Astrocyte (in vitro differentiated cells and primary cell): ENCODE data around the gene PHKA1. TPM values are rescaled to one million over a fixed set of nuclear protein-coding genes. Genes with fewer than 3 reads are reported as not detected.
A peak's percentile ranks its signal among the peaks of the same experiment; 100 is the strongest.
"Not testable (repeated sequence)": the region's sequence is repeated elsewhere in the genome, so short reads cannot be mapped to it uniquely, and the experiment has no call there.

Source experiments
- DNase-seq: peaks from one replicate; pipeline ENCODE4 v3.0.0-alpha.2; 2010; ENCODE audit warnings: low read depth
- FAIRE-seq: peaks from 2 replicates; lab custom pipeline; 2011; peaks lifted over from hg19 to GRCh38; lab: Jason Lieb, UNC
- H2AFZ ChIP-seq: 2 replicates; pipeline ENCODE4 v1.6.0; 2012; ENCODE audit warnings: low read depth, low read length, inconsistent platforms
- H3K27ac ChIP-seq: 2 replicates; pipeline ENCODE4 v1.5.1; 2011; ENCODE audit warnings: low read depth, low read length, inconsistent platforms
- H3K27me3 ChIP-seq: 2 replicates; pipeline ENCODE4 v1.6.0; 2011; ENCODE audit warnings: low read length, inconsistent platforms; ENCODE audit not compliant: insufficient read depth
- H3K36me3 ChIP-seq: 2 replicates; pipeline ENCODE4 v1.5.1; 2011; ENCODE audit warnings: low read length, inconsistent platforms; ENCODE audit not compliant: insufficient read depth
- H3K4me1 ChIP-seq: 2 replicates; pipeline ENCODE4 v1.5.1; 2011; ENCODE audit warnings: low read length, inconsistent platforms; ENCODE audit not compliant: insufficient read depth
- H3K4me2 ChIP-seq: 2 replicates; pipeline ENCODE4 v1.6.0; 2012; ENCODE audit warnings: low read length, inconsistent platforms
- H3K4me3 ChIP-seq: 2 replicates; pipeline ENCODE4 v1.5.1; 2011; ENCODE audit warnings: low read depth, mild to moderate bottlenecking, low read length, inconsistent platforms; ENCODE audit not compliant: insufficient read depth
- H3K79me2 ChIP-seq: 2 replicates; pipeline ENCODE4 v1.6.0; 2012; ENCODE audit warnings: mild to moderate bottlenecking, low read length, inconsistent platforms; ENCODE audit not compliant: insufficient read depth
- H3K9ac ChIP-seq: 2 replicates; pipeline ENCODE4 v1.6.0; 2012; ENCODE audit warnings: mild to moderate bottlenecking, low read length, inconsistent platforms
- H3K9me3 ChIP-seq: 2 replicates; pipeline ENCODE4 v1.5.1; 2012; ENCODE audit warnings: low read depth, mild to moderate bottlenecking, low read length, inconsistent platforms; ENCODE audit not compliant: insufficient read depth
- H4K20me1 ChIP-seq: 2 replicates; pipeline ENCODE4 v1.6.0; 2012; ENCODE audit warnings: low read length, inconsistent platforms; ENCODE audit not compliant: insufficient read depth
- H3K27ac Mint-ChIP-seq: one replicate; pipeline ENCODE4 v1.8.0; 2021; ENCODE audit warnings: mild to moderate bottlenecking, mixed read lengths; ENCODE audit not compliant: unreplicated experiment
- H3K27me3 Mint-ChIP-seq: one replicate; pipeline ENCODE4 v1.8.0; 2021; ENCODE audit warnings: low read depth, mixed read lengths; ENCODE audit not compliant: unreplicated experiment
- H3K36me3 Mint-ChIP-seq: one replicate; pipeline ENCODE4 v1.8.0; 2021; ENCODE audit warnings: low read depth, mixed read lengths; ENCODE audit not compliant: unreplicated experiment
- H3K4me1 Mint-ChIP-seq: one replicate; pipeline ENCODE4 v1.8.0; 2021; ENCODE audit warnings: low read depth, mixed read lengths; ENCODE audit not compliant: unreplicated experiment
- H3K4me3 Mint-ChIP-seq: one replicate; pipeline ENCODE4 v1.8.0; 2021; ENCODE audit warnings: mild to moderate bottlenecking, moderate library complexity, mixed read lengths; ENCODE audit not compliant: unreplicated experiment
- H3K9me3 Mint-ChIP-seq: one replicate; pipeline ENCODE4 v1.8.0; 2021; ENCODE audit warnings: mild to moderate bottlenecking, mixed read lengths; ENCODE audit not compliant: unreplicated experiment
- EZH2 ChIP-seq: IDR thresholded peaks from 2 replicates; pipeline ENCODE4 v1.6.1; 2012; ENCODE audit warnings: mild to moderate bottlenecking, low read length, inconsistent platforms; ENCODE audit not compliant: insufficient read depth
- total RNA-seq: library from RNA; stranded (reverse); gene quantifications from 2 replicates; pipeline ENCODE4 v1.2.1, GENCODE V29; 2021
- TF ChIP-seq, protein P1 (sequence below): IDR thresholded peaks from 2 replicates; pipeline ENCODE4 v1.5.1; 2011; ENCODE audit warnings: low read depth, mild to moderate bottlenecking, inconsistent platforms, low read length, moderate library complexity; ENCODE audit not compliant: insufficient read depth

PHKA1 gene
- total RNA-seq, 1 donor from 2014 or later, result 7.5 TPM

DNA sequence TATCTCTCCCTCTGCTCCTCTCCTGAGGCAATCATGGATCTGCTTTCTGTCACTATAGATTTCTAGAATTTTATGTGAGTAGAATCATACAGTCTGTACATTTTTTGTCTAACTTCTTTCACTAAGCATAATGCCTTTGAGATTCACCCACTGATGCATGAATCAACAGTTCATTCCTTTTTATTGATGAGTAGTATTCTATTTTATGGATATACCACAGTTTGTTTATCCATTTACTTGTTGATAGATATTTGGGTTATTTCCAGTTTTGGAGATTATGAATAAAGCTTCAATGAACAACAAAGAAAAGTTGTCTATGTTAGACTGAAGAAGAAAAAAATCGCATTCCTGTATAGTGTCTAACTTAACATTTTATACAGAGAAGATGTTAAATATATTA is 30.5 kb downstream of the PHKA1 start:
- FAIRE-seq, result peak; percentile 92
- H3K9me3 Mint-ChIP-seq, result no peaks in the 10 kb centered on the region

DNA sequence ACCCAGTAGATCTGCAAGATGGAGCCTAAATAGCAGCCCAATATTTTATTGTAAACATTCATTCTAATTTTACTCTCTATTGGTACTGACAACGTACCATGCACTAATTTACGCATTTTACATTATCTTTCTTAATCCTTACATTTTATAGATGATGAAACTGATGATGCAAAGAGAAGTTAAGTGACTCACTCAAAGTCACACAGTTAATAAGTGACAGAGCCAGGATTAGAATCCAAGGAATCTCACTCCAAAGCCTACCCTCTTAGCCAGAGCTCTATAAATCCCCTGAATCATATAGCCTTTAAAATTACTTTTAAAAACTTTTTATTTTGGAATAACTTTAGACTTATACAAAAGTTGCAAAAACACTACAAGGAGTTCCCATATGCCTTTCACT is 37.6 kb downstream of the PHKA1 start:
- no peaks in the 10 kb centered on the region for H3K4me1 Mint-ChIP-seq
- H3K9me3 ChIP-seq, result no peaks in the 10 kb centered on the region
- no peak overlapping the region for H3K4me3 Mint-ChIP-seq
- TF ChIP-seq, protein P1, sequence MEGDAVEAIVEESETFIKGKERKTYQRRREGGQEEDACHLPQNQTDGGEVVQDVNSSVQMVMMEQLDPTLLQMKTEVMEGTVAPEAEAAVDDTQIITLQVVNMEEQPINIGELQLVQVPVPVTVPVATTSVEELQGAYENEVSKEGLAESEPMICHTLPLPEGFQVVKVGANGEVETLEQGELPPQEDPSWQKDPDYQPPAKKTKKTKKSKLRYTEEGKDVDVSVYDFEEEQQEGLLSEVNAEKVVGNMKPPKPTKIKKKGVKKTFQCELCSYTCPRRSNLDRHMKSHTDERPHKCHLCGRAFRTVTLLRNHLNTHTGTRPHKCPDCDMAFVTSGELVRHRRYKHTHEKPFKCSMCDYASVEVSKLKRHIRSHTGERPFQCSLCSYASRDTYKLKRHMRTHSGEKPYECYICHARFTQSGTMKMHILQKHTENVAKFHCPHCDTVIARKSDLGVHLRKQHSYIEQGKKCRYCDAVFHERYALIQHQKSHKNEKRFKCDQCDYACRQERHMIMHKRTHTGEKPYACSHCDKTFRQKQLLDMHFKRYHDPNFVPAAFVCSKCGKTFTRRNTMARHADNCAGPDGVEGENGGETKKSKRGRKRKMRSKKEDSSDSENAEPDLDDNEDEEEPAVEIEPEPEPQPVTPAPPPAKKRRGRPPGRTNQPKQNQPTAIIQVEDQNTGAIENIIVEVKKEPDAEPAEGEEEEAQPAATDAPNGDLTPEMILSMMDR, result no peak
- TF ChIP-seq EZH2, result no peak
- no peak overlapping the region for H2AFZ ChIP-seq
- H3K9ac ChIP-seq, result no peak overlapping the region
- no peak overlapping the region for H3K4me2 ChIP-seq
- DNase-seq (no peak), FAIRE-seq (peak; percentile 62)
- no peaks in the 10 kb centered on the region for H3K79me2 ChIP-seq
- no peaks in the 10 kb centered on the region for H4K20me1 ChIP-seq
- no peak overlapping the region for H3K27ac ChIP-seq
- no peak overlapping the region for H3K27ac Mint-ChIP-seq
- no peaks in the 10 kb centered on the region for H3K36me3 Mint-ChIP-seq
- H3K4me3 ChIP-seq, result no peak overlapping the region
- H3K9me3 Mint-ChIP-seq, result no peaks in the 10 kb centered on the region
- no peaks in the 10 kb centered on the region for H3K4me1 ChIP-seq
- H3K27me3 ChIP-seq, result no peaks in the 10 kb centered on the region
- no peaks in the 10 kb centered on the region for H3K27me3 Mint-ChIP-seq
- no peaks in the 10 kb centered on the region for H3K36me3 ChIP-seq

More for the DNA sequence above, 30.5 kb downstream of the PHKA1 start:
- Mint-ChIP-seq H3K36me3 (no peaks in the 10 kb centered on the region), H3K4me1 (no peaks in the 10 kb centered on the region), H3K27me3 (no peaks in the 10 kb centered on the region), H3K27ac (no peak overlapping the region), H3K4me3 (no peak overlapping the region)
- Histone ChIP-seq H4K20me1 (no peaks in the 10 kb centered on the region), H3K4me3 (no peak overlapping the region), H3K27me3 (no peaks in the 10 kb centered on the region), H3K36me3 (no peaks in the 10 kb centered on the region), H3K4me1 (no peaks in the 10 kb centered on the region), H3K4me2 (no peak overlapping the region), H3K27ac (no peak overlapping the region), H2AFZ (no peak overlapping the region), H3K9ac (no peak overlapping the region), H3K9me3 (no peaks in the 10 kb centered on the region), H3K79me2 (no peaks in the 10 kb centered on the region)
- no peak for DNase-seq
- TF ChIP-seq EZH2, result no peak
- TF ChIP-seq, protein P1, result no peak

DNA sequence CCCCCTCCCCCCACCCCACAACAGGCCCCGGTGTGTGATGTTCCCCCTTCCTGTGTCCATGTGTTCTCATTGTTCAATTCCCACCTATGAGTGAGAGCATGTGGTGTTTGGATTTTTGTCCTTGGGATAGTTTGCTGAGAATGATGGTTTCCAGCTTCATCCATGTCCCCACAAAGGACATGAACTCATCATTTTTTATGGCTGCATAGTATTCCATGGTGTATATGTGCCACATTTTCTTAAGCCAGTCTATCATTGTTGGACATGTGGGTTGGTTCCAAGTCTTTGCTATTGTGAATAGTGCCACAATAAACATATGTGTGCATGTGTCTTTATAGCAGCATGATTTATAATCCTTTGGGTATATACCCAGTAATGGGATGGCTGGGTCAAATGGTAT is 40.2 kb downstream of the PHKA1 start:
- H3K36me3 Mint-ChIP-seq, result not testable (repeated sequence)

DNA sequence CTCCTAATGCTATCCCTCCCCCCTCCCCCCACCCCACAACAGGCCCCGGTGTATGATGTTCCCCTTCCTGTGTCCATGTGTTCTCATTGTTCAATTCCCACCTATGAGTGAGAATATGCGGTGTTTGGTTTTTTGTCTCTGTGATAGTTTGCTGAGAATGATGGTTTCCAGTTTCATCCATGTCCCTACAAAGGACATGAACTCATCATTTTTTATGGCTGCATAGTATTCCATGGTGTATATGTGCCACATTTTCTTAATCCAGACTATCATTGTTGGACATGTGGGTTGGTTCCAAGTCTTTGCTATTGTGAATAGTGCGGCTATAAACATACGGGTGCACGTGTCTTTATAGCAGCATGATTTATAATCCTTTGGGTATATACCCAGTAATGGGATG is 44.6 kb downstream of the PHKA1 start:
- H3K9me3 ChIP-seq, H3K27me3 ChIP-seq, H3K4me3 Mint-ChIP-seq, H3K4me2 ChIP-seq, H3K4me3 ChIP-seq, H3K79me2 ChIP-seq, H3K9me3 Mint-ChIP-seq, H3K36me3 Mint-ChIP-seq, H4K20me1 ChIP-seq, DNase-seq, H3K9ac ChIP-seq, FAIRE-seq, H2AFZ ChIP-seq, H3K27ac Mint-ChIP-seq, H3K4me1 Mint-ChIP-seq, H3K27ac ChIP-seq, H3K27me3 Mint-ChIP-seq, H3K36me3 ChIP-seq, H3K4me1 ChIP-seq: not testable (repeated sequence)

More for the DNA sequence above, 40.2 kb downstream of the PHKA1 start:
- H4K20me1 ChIP-seq, H3K36me3 ChIP-seq, H3K4me3 ChIP-seq, H3K27me3 ChIP-seq, H2AFZ ChIP-seq, H3K4me1 Mint-ChIP-seq, H3K4me1 ChIP-seq, H3K9ac ChIP-seq, H3K4me3 Mint-ChIP-seq, H3K27ac ChIP-seq, H3K4me2 ChIP-seq, FAIRE-seq, H3K79me2 ChIP-seq, H3K9me3 Mint-ChIP-seq, DNase-seq, H3K9me3 ChIP-seq, H3K27ac Mint-ChIP-seq, H3K27me3 Mint-ChIP-seq: not testable (repeated sequence)
